ENCODE data around the gene UBE4A. TPM values are rescaled to one million over a fixed set of nuclear protein-coding genes. Genes with fewer than 3 reads are reported as not detected.

UBE4A gene
- total RNA-seq, 1 experiment from 2014 or later: 57.9 TPM

DNA sequence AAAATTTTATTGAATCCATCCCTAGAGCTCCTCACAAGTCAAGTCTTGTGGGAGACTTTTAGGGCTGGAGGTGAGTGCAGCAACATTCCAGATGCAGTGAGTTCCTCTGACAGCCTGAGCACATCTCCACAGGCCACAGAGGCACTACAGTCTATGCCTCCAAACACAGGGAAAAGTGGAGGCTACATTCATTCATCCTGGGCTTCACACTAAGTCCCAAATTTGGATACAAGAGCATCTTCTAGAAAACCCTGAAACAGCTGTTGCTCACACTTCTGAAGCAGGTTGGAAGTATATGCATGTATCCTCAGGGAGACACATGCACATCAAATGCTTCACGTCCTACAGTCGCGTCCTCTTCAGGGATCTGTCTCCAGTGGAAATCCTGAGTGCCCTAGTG, 18.1 kb upstream of the UBE4A start:
- ATAC-seq: no peak
- intact Hi-C loops (cut with micrococcal nuclease; ENCODE audit: unreplicated experiment) (no loop called here), in situ Hi-C loops (cut with HindIII; ENCODE audit: low pct_unique_long_range_greater_than_20kb, low sequenced_read_pairs) (no loop called here)
- H3K9me3 ChIP-seq (ENCODE audit: control insufficient read depth, insufficient read depth, low read depth, low read length): no peaks in the 10 kb centered on the region
- no TSS peak for BruUV-seq (replicated peaks)
- DNase-seq (ENCODE audit: low read depth, low spot score): no peak
- H3K36me3 ChIP-seq (ENCODE audit: control insufficient read depth, insufficient read depth, low read length): no peaks in the 10 kb centered on the region
- no peak overlapping the region for H3K27ac ChIP-seq (ENCODE audit: low read length)
- CTCF ChIA-PET: no interaction called here
- POLR2A ChIA-PET: no interaction called here
- no peak for TF ChIP-seq TCF7L2 (IDR thresholded peaks at IDR 0.05; ENCODE audit: low read depth, low read length)
- no peak overlapping the region for H3K4me3 ChIP-seq (ENCODE audit: low read depth in 2 of 2, low read length in 2 of 2)
- H3K4me1 ChIP-seq (ENCODE audit: control insufficient read depth, insufficient read depth, low read length): no peaks in the 10 kb centered on the region
- peaks cover 3% of the 10 kb centered on the region; the same call in 1 of the 2 replicates for H3K27me3 ChIP-seq (ENCODE audit: control insufficient read depth, insufficient read depth, low read length)

DNA sequence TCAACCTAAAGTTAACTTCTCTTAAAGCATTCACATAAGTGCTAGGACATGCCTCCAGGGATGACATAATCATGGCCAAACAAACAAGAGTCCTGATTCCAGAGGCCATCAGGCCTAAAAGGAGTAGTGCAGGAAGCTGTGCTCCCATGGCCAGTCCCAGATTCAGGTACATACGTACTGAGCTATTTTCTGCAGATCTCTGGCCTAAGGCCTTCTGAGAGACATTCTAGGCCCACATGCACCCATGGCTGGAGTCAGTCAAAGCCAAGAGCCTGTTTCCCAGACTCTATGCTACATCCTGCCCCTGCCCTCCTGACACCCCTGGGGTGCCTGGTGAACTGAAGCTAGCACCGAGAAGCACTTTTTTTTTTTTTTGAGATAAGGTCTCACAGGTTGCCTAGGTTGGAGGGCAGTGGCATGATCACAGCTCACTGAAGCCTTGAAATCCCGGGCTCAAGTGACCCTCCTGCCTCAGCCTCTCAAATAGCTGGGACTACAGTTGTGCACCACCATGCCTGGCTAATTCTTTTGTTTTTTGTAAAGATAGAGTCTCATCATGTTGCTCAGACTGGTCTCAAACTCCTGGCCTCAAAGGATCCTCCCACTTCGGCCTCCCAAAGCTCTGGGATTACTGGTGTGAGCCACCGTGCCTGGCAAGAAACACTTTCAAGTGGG, 17.4 kb upstream of the UBE4A start:
- H3K27ac ChIP-seq (ENCODE audit: low read length): no peak overlapping the region
- H3K9me3 ChIP-seq (ENCODE audit: control insufficient read depth, insufficient read depth, low read depth, low read length): no peaks in the 10 kb centered on the region
- no peaks in the 10 kb centered on the region for H3K4me1 ChIP-seq (ENCODE audit: control insufficient read depth, insufficient read depth, low read length)
- in situ Hi-C loops (cut with HindIII; ENCODE audit: low pct_unique_long_range_greater_than_20kb, low sequenced_read_pairs) (no loop called here), intact Hi-C loops (cut with micrococcal nuclease; ENCODE audit: unreplicated experiment) (no loop called here)
- DNase-seq (ENCODE audit: low read depth, low spot score) (no peak), ATAC-seq (no peak)
- H3K36me3 ChIP-seq (ENCODE audit: control insufficient read depth, insufficient read depth, low read length): no peaks in the 10 kb centered on the region
- ChIA-PET POLR2A (no interaction called here), CTCF (no interaction called here)
- TF ChIP-seq, protein P1, sequence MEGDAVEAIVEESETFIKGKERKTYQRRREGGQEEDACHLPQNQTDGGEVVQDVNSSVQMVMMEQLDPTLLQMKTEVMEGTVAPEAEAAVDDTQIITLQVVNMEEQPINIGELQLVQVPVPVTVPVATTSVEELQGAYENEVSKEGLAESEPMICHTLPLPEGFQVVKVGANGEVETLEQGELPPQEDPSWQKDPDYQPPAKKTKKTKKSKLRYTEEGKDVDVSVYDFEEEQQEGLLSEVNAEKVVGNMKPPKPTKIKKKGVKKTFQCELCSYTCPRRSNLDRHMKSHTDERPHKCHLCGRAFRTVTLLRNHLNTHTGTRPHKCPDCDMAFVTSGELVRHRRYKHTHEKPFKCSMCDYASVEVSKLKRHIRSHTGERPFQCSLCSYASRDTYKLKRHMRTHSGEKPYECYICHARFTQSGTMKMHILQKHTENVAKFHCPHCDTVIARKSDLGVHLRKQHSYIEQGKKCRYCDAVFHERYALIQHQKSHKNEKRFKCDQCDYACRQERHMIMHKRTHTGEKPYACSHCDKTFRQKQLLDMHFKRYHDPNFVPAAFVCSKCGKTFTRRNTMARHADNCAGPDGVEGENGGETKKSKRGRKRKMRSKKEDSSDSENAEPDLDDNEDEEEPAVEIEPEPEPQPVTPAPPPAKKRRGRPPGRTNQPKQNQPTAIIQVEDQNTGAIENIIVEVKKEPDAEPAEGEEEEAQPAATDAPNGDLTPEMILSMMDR (IDR thresholded peaks at IDR 0.05): no peak
- no peak for TF ChIP-seq POLR2AphosphoS5 (IDR thresholded peaks at IDR 0.05; ENCODE audit: low read depth, low read length)
- TF ChIP-seq REST (IDR thresholded peaks at IDR 0.05; ENCODE audit: insufficient read depth in 1 of 2, low read depth in 2 of 2, low read length in 1 of 2): no peak
- no peak for TF ChIP-seq SIN3A (IDR thresholded peaks at IDR 0.05; ENCODE audit: borderline replicate concordance, insufficient read depth, low read depth, low read length)
- no peak for TF ChIP-seq TCF7L2 (IDR thresholded peaks at IDR 0.05; ENCODE audit: low read depth, low read length)
- BruUV-seq (replicated peaks): no TSS peak
- H3K27me3 ChIP-seq (ENCODE audit: control insufficient read depth, insufficient read depth, low read length): peaks cover 6% of the 10 kb centered on the region
- H3K4me3 ChIP-seq (ENCODE audit: low read depth in 2 of 2, low read length in 2 of 2): no peak overlapping the region

- Histone ChIP-seq H3K36me3 (ENCODE audit: control insufficient read depth, insufficient read depth, low read length) (no peaks in the 10 kb centered on the region), H3K27me3 (ENCODE audit: control insufficient read depth, insufficient read depth, low read length) (peaks cover 6% of the 10 kb centered on the region), H3K4me3 (ENCODE audit: low read depth in 2 of 2, low read length in 2 of 2) (no peak within 1 kb of the TSS), H3K27ac (ENCODE audit: low read length) (no peak within 1 kb of the TSS), H3K9me3 (ENCODE audit: control insufficient read depth, insufficient read depth, low read depth, low read length) (no peaks in the 10 kb centered on the region), H3K4me1 (ENCODE audit: control insufficient read depth, insufficient read depth, low read length) (no peaks in the 10 kb centered on the region)
- no TSS peak for BruUV-seq (replicated peaks)
- POLR2A ChIA-PET: no interaction called here
- DNase-seq (ENCODE audit: low read depth, low spot score) (no peak), ATAC-seq (no peak)
- intact Hi-C loops (cut with micrococcal nuclease; ENCODE audit: unreplicated experiment): no loop called here
- CTCF ChIA-PET: no interaction called here
- TF ChIP-seq, protein P1 (IDR thresholded peaks at IDR 0.05): no peak
- in situ Hi-C loops (cut with HindIII; ENCODE audit: low pct_unique_long_range_greater_than_20kb, low sequenced_read_pairs): no loop called here
Observed at GRCh38 chr11:118342503-118343161, 16.8 kb upstream of the UBE4A start, which contains the start of gene CD3D. TSS of gene CD3D (minus strand) at chr11:118342705. CDS start at chr11:118342607, 98 bp downstream.

Data from Panc1 (cell line).